Measurements from ENCODE around the gene ASIC4. TPM values are rescaled to one million over a fixed set of nuclear protein-coding genes. Genes with fewer than 3 reads are reported as not detected.
A peak's percentile ranks its signal among the peaks of the same experiment; 100 is the strongest.

ASIC4 gene
- total RNA-seq, 1 experiment from 2014 or later, result 0.45 TPM

- CTCF ChIA-PET, result interaction anchor here (0.5 to 2.1 kb wide), 22 partner anchors 9 to 303 kb away, joined by 3 to 31 read pairs (median 6); partner anchors contain the start of genes GMPPA and ZFAND2B
- Histone ChIP-seq H3K36me3 (ENCODE audit: insufficient read depth, low read length, poor library complexity, severe bottlenecking) (peaks cover 3% of the 10 kb centered on the region), H3K27me3 (replicated peaks; ENCODE audit: insufficient read depth, low read depth, low read length, poor library complexity) (no peaks in the 10 kb centered on the region), H3K4me3 (ENCODE audit: low read depth, low read length, poor library complexity, severe bottlenecking) (peak overlapping the region; percentile 24), H3K9me3 (ENCODE audit: low read depth, low read length, poor library complexity, severe bottlenecking) (no peaks in the 10 kb centered on the region), H3K27ac (ENCODE audit: low read depth, low read length, poor library complexity, severe bottlenecking) (peak overlapping the region; percentile 73), H3K4me1 (ENCODE audit: insufficient read depth, low read length, poor library complexity, severe bottlenecking) (peaks cover 80% of the 10 kb centered on the region)
- POLR2A ChIA-PET (ENCODE audit: low non-redundant PET), result interaction anchor here (0.7 to 1.0 kb wide), 2 partner anchors 11 to 14 kb away, joined by 4 to 9 read pairs; partner anchors contain the start of gene GMPPA
- intact Hi-C loops (cut with micrococcal nuclease; ENCODE audit: unreplicated experiment), result no loop called here
- peak; percentile 72 for DNase-seq (ENCODE audit: low spot score)
- BruUV-seq (replicated peaks), result no TSS peak
- TF ChIP-seq CTCF (conservative IDR thresholded peaks at IDR 0.05; ENCODE audit: low read depth, low read length), result peak; percentile 84
- no peak for TF ChIP-seq EZH2 (IDR thresholded peaks at IDR 0.05; ENCODE audit: borderline replicate concordance, low read depth, low read length, poor library complexity, severe bottlenecking)
Measured at GRCh38 chr2:219509780-219510511, 4.3 kb upstream of the ASIC4 start.

- ChIA-PET CTCF (interaction anchor here (0.6 to 2.1 kb wide), 15 partner anchors 9 to 102 kb away, joined by 4 to 31 read pairs (median 9); partner anchors contain the start of gene GMPPA), POLR2A (ENCODE audit: low non-redundant PET) (interaction anchor here (0.7 kb wide), 2 partner anchors 12 to 25 kb away, joined by 4 to 9 read pairs; partner anchors contain the start of gene GMPPA)
- TF ChIP-seq EZH2 (IDR thresholded peaks at IDR 0.05; ENCODE audit: borderline replicate concordance, low read depth, low read length, poor library complexity, severe bottlenecking), result no peak
- TF ChIP-seq CTCF (conservative IDR thresholded peaks at IDR 0.05; ENCODE audit: low read depth, low read length), result no peak
- Histone ChIP-seq H3K27ac (ENCODE audit: low read depth, low read length, poor library complexity, severe bottlenecking) (peak overlapping the region; percentile 73), H3K9me3 (ENCODE audit: low read depth, low read length, poor library complexity, severe bottlenecking) (no peaks in the 10 kb centered on the region), H3K27me3 (replicated peaks; ENCODE audit: insufficient read depth, low read depth, low read length, poor library complexity) (no peaks in the 10 kb centered on the region), H3K4me3 (ENCODE audit: low read depth, low read length, poor library complexity, severe bottlenecking) (peak overlapping the region; percentile 24), H3K4me1 (ENCODE audit: insufficient read depth, low read length, poor library complexity, severe bottlenecking) (peaks cover 80% of the 10 kb centered on the region), H3K36me3 (ENCODE audit: insufficient read depth, low read length, poor library complexity, severe bottlenecking) (peaks cover 3% of the 10 kb centered on the region)
- DNase-seq (ENCODE audit: low spot score), result no peak
- intact Hi-C loops (cut with micrococcal nuclease; ENCODE audit: unreplicated experiment), result no loop called here
- no TSS peak for BruUV-seq (replicated peaks)
Measured at GRCh38 chr2:219510512-219511135, 3.7 kb upstream of the ASIC4 start.

- H3K27ac ChIP-seq (ENCODE audit: low read depth, low read length, poor library complexity, severe bottlenecking), result peak overlapping the region; percentile 69
- intact Hi-C loops (cut with micrococcal nuclease; ENCODE audit: unreplicated experiment), result no loop called here
- no TSS peak for BruUV-seq (replicated peaks)
- no peaks in the 10 kb centered on the region for H3K9me3 ChIP-seq (ENCODE audit: low read depth, low read length, poor library complexity, severe bottlenecking)
- POLR2A ChIA-PET (ENCODE audit: low non-redundant PET), result interaction anchor here (0.6 to 0.7 kb wide), 2 partner anchors 9 to 26 kb away, joined by 3 to 4 read pairs; no protein-coding TSS in a partner anchor
- H3K4me3 ChIP-seq (ENCODE audit: low read depth, low read length, poor library complexity, severe bottlenecking), result no peak overlapping the region
- TF ChIP-seq EZH2 (IDR thresholded peaks at IDR 0.05; ENCODE audit: borderline replicate concordance, low read depth, low read length, poor library complexity, severe bottlenecking) (no peak), CTCF (conservative IDR thresholded peaks at IDR 0.05; ENCODE audit: low read depth, low read length) (no peak)
- H3K27me3 ChIP-seq (replicated peaks; ENCODE audit: insufficient read depth, low read depth, low read length, poor library complexity), result no peaks in the 10 kb centered on the region
- peaks cover 76% of the 10 kb centered on the region for H3K4me1 ChIP-seq (ENCODE audit: insufficient read depth, low read length, poor library complexity, severe bottlenecking)
- DNase-seq (ENCODE audit: low spot score), result peak; percentile 64
- CTCF ChIA-PET, result interaction anchor here (0.6 to 1.3 kb wide), 4 partner anchors 9 to 52 kb away, joined by 4 to 13 read pairs (median 5); a partner anchor contains a TSS
- H3K36me3 ChIP-seq (ENCODE audit: insufficient read depth, low read length, poor library complexity, severe bottlenecking), result no peaks in the 10 kb centered on the region
Measured at GRCh38 chr2:219511547-219512325, 2.5 kb upstream of the ASIC4 start.

Measured in A673 (cell line).